Putamen (tissue), 1 donor: ENCODE data around the gene TNFSF10.
"Not testable (repeated sequence)": the region's sequence is repeated elsewhere in the genome, so short reads cannot be mapped to it uniquely, and the experiment has no call there.

Source experiments
- DNase-seq: peaks from one replicate; pipeline ENCODE4 v3.0.0-alpha.2; 2016; ENCODE audit warnings: low spot score

TNFSF10 gene

GRCh38 chr3:172522871-172523818 lies at the start of gene TNFSF10:
TSS of gene TNFSF10 (minus strand) at chr3:172523430. CDS start at chr3:172523384, 46 bp downstream.
- peak; percentile 39 for DNase-seq

GRCh38 chr3:172569128-172570008 lies 46.1 kb upstream of the TNFSF10 start:
- no peak for DNase-seq

- DNase-seq, result no peak
Measured at GRCh38 chr3:172568701-172569100, 45.5 kb upstream of the TNFSF10 start.

- not testable (repeated sequence) for DNase-seq
Measured at GRCh38 chr3:172566785-172567184, 43.6 kb upstream of the TNFSF10 start.

- DNase-seq, result no peak
Measured at GRCh38 chr3:172564499-172564898, 41.3 kb upstream of the TNFSF10 start.

GRCh38 chr3:172562871-172563865 lies 39.9 kb upstream of the TNFSF10 start:
- no peak for DNase-seq

GRCh38 chr3:172561897-172562640 lies 38.8 kb upstream of the TNFSF10 start:
- no peak for DNase-seq

GRCh38 chr3:172560586-172560985 lies 37.4 kb upstream of the TNFSF10 start:
- DNase-seq, result no peak

- DNase-seq, result no peak
Measured at GRCh38 chr3:172560026-172560425, 36.8 kb upstream of the TNFSF10 start.

- DNase-seq, result no peak
Measured at GRCh38 chr3:172559020-172559419, 35.8 kb upstream of the TNFSF10 start.

- no peak for DNase-seq
Measured at GRCh38 chr3:172557515-172558220, 34.4 kb upstream of the TNFSF10 start.

- no peak for DNase-seq
Measured at GRCh38 chr3:172553526-172554252, 30.5 kb upstream of the TNFSF10 start.

- DNase-seq, result no peak
Measured at GRCh38 chr3:172552607-172553006, 29.4 kb upstream of the TNFSF10 start.

- no peak for DNase-seq
Measured at GRCh38 chr3:172551874-172552273, 28.6 kb upstream of the TNFSF10 start.

GRCh38 chr3:172550347-172550943 lies 27.2 kb upstream of the TNFSF10 start:
- no peak for DNase-seq

GRCh38 chr3:172549144-172549543 lies 25.9 kb upstream of the TNFSF10 start:
- no peak for DNase-seq

GRCh38 chr3:172546628-172547214 lies 23.5 kb upstream of the TNFSF10 start:
- no peak for DNase-seq

GRCh38 chr3:172546105-172546504 lies 22.9 kb upstream of the TNFSF10 start:
- no peak for DNase-seq

- no peak for DNase-seq
Measured at GRCh38 chr3:172544404-172544803, 21.2 kb upstream of the TNFSF10 start.
